GM18867 (cell line): ENCODE data around the gene KDM2A.
A peak's percentile ranks its signal among the peaks of the same experiment; 100 is the strongest.
"Not testable (repeated sequence)": the region's sequence is repeated elsewhere in the genome, so short reads cannot be mapped to it uniquely, and the experiment has no call there.

Experiments
- ATAC-seq: cut with Tn5 transposase; IDR thresholded peaks from one replicate; pipeline ENCODE4 v1.9.1; 2021; ENCODE audit warnings: mild to moderate bottlenecking, moderate library complexity; ENCODE audit not compliant: unreplicated experiment

The KDM2A gene

GRCh38 chr11:67117672-67118180 is 1.3 kb upstream of the KDM2A start:
- no peak for ATAC-seq

- peak; percentile 9 for ATAC-seq
These were observed 789 bp upstream of the KDM2A start for GRCh38 chr11:67118181-67118766.

- peak; percentile 17 for ATAC-seq
These were observed 725 bp downstream of the KDM2A start for GRCh38 chr11:67119585-67120391.

GRCh38 chr11:67120456-67120855 is 1.4 kb downstream of the KDM2A start:
- no peak for ATAC-seq

- no peak for ATAC-seq
These were observed 2.0 kb downstream of the KDM2A start for GRCh38 chr11:67120881-67121710.

GRCh38 chr11:67123801-67124200 is 4.7 kb downstream of the KDM2A start:
- not testable (repeated sequence) for ATAC-seq

GRCh38 chr11:67126243-67126642 is 7.2 kb downstream of the KDM2A start:
- ATAC-seq: not testable (repeated sequence)

- ATAC-seq: no peak
These were observed 7.9 kb downstream of the KDM2A start for GRCh38 chr11:67126986-67127385.

- ATAC-seq: not testable (repeated sequence)
These were observed 11.8 kb downstream of the KDM2A start for GRCh38 chr11:67130861-67131260.

GRCh38 chr11:67136156-67136555 is 17.1 kb downstream of the KDM2A start:
- ATAC-seq: no peak

- no peak for ATAC-seq
These were observed 19.9 kb downstream of the KDM2A start for GRCh38 chr11:67138922-67139321.

GRCh38 chr11:67146516-67147226 is 27.6 kb downstream of the KDM2A start:
- no peak for ATAC-seq

GRCh38 chr11:67153971-67154370 is 34.9 kb downstream of the KDM2A start:
- no peak for ATAC-seq

GRCh38 chr11:67154726-67155125 is 35.7 kb downstream of the KDM2A start:
- ATAC-seq: no peak

GRCh38 chr11:67157691-67158090 is 38.6 kb downstream of the KDM2A start:
- no peak for ATAC-seq

GRCh38 chr11:67158221-67158620 is 39.2 kb downstream of the KDM2A start:
- no peak for ATAC-seq

GRCh38 chr11:67160045-67160444 is 41.0 kb downstream of the KDM2A start:
- no peak for ATAC-seq

GRCh38 chr11:67160872-67161783 is 42.1 kb downstream of the KDM2A start:
- ATAC-seq: no peak

- no peak for ATAC-seq
These were observed 43.9 kb downstream of the KDM2A start for GRCh38 chr11:67163006-67163405.

- ATAC-seq: no peak
These were observed 46.6 kb downstream of the KDM2A start for GRCh38 chr11:67165623-67166022.
